DOHH2 (cell line): ENCODE measurements around the gene RPL15.

Experiments used
- CTCF ChIP-seq: fragments of 200-600 bp; sonication (generic); IDR thresholded peaks from one replicate; pipeline ENCODE4 v1.5.1; 2014; ENCODE audit warnings: antibody characterized with exemption, mild to moderate bottlenecking, low read depth, low read length; ENCODE audit not compliant: poor library complexity, severe bottlenecking
- EZH2phosphoT487 ChIP-seq: fragments of 200-600 bp; sonication (generic); IDR thresholded peaks from 2 replicates; pipeline ENCODE4 v1.6.1; 2017; ENCODE audit warnings: borderline replicate concordance, mild to moderate bottlenecking, antibody characterized with exemption, low read length, moderate library complexity, mixed read lengths

GRCh38 chr3:23919628-23920027 lies 2.7 kb downstream of the RPL15 start:
- TF ChIP-seq CTCF (no peak), EZH2phosphoT487 (no peak)
